HepG2 (cell line): ENCODE measurements around the gene SLC11A1. TPM values are rescaled to one million over a fixed set of nuclear protein-coding genes. Genes with fewer than 3 reads are reported as not detected.

Experiments used
- AKNA ChIP-seq: sonication (generic); formaldehyde crosslinking; IDR thresholded peaks from 2 replicates; pipeline ENCODE4 v1.4.0; 2020; ENCODE audit warnings: missing genetic modification reagents, borderline replicate concordance
- CSRNP2 ChIP-seq: sonication (generic); formaldehyde crosslinking; conservative IDR thresholded peaks from 2 replicates; pipeline ENCODE4 v1.8.0; 2022; ENCODE audit warnings: low read depth, missing genetic modification reagents
- ISL2 ChIP-seq: sonication (generic); formaldehyde crosslinking; IDR thresholded peaks from 2 replicates; pipeline ENCODE4 v1.5.0; 2020; ENCODE audit warnings: missing genetic modification reagents
- MNT ChIP-seq: fragments of 450-650 bp; IDR thresholded peaks from 2 replicates; pipeline ENCODE4 v1.6.1; 2016
- NBN ChIP-seq: fragments of 450-650 bp; conservative IDR thresholded peaks from 2 replicates; pipeline ENCODE4 v1.6.1; 2017
- SRY ChIP-seq: sonication (generic); formaldehyde crosslinking; IDR thresholded peaks from 2 replicates; pipeline ENCODE4 v1.8.0; 2022; ENCODE audit warnings: mild to moderate bottlenecking, missing genetic modification reagents
- TFDP2 ChIP-seq: sonication (generic); formaldehyde crosslinking; IDR thresholded peaks from 2 replicates; pipeline ENCODE4 v1.4.0; 2020; ENCODE audit warnings: missing genetic modification reagents
- ZIK1 ChIP-seq: sonication (generic); formaldehyde crosslinking; IDR thresholded peaks from 2 replicates; pipeline ENCODE4 v1.5.0; 2020; ENCODE audit warnings: mild to moderate bottlenecking, low read depth, missing genetic modification reagents, borderline replicate concordance
- ZNF609 ChIP-seq: sonication (generic); formaldehyde crosslinking; IDR thresholded peaks from 2 replicates; pipeline ENCODE4 v1.4.0; 2020; ENCODE audit warnings: mild to moderate bottlenecking, missing genetic modification reagents, borderline replicate concordance
- ZNF891 ChIP-seq: sonication (generic); formaldehyde crosslinking; IDR thresholded peaks from 2 replicates; pipeline ENCODE4 v1.5.0; 2020; ENCODE audit warnings: mild to moderate bottlenecking, missing genetic modification reagents
- polyA plus RNA-seq, 8 experiments: library from polyadenylated mRNA; depleted of rRNA in 3 of 8; stranded (reverse) in 7 of 8; unstranded in 1 of 8; fragments of >200 nt; fragmentation: Illumina TruSeq in 4 of 8; extraction: Trizol in 4 of 8; gene quantifications; 2 replicates each; pipeline versions ENCODE4 v1.2.1 to v1.2.3, GENCODE V29; 2011 to 2016; ENCODE audit warnings: low read depth in 4 of 8, missing spikeins in 1 of 8, mixed read lengths in 1 of 8; ENCODE audit not compliant: insufficient read depth in 1 of 8
- total RNA-seq, 5 experiments: library from RNA; depleted of rRNA; stranded (reverse); fragments of >200 nt; fragmentation: Illumina TruSeq; extraction: Trizol; gene quantifications; 2 replicates each; pipeline ENCODE4 v1.2.3, GENCODE V29; 2016; ENCODE audit warnings: low read depth in 1 of 5

The SLC11A1 gene
- total and polyA plus RNA-seq, 2 of the 13 experiments (the other 11 are each of a cell fraction or from before 2014, with no cell fraction given), result 0.33 to 2.3 TPM

- TF ChIP-seq CSRNP2 (CRISPR knock-in tag) (no peak), ZIK1 (0 out of 2 replicates have a peak, but pooled peaks have one; percentile 22), MNT (no peak), SRY (CRISPR knock-in tag) (0 out of 2 replicates have a peak, but pooled peaks have one; percentile 70), TFDP2 (CRISPR knock-in tag) (no peak), ISL2 (no peak), AKNA (CRISPR knock-in tag) (no peak), ZNF609 (CRISPR knock-in tag) (no peak), NBN (no peak), ZNF891 (peak; percentile 68; the same call in 1 of the 2 replicates)
Measured at GRCh38 chr2:218386505-218387368, 4.7 kb downstream of the SLC11A1 start (continued).
